ENCODE results near the gene LILRA6.
A peak's percentile ranks its signal among the peaks of the same experiment; 100 is the strongest.

The LILRA6 gene

GRCh38 chr19:54191011-54191810, 51.4 kb downstream of the LILRA6 start, which contains the start of gene TSEN34:
Gene TSEN34, plus strand, starts transcription at chr19:54191308. Its CDS starts 57 bp downstream, at chr19:54191365.
- TF ChIP-seq, protein P1, sequence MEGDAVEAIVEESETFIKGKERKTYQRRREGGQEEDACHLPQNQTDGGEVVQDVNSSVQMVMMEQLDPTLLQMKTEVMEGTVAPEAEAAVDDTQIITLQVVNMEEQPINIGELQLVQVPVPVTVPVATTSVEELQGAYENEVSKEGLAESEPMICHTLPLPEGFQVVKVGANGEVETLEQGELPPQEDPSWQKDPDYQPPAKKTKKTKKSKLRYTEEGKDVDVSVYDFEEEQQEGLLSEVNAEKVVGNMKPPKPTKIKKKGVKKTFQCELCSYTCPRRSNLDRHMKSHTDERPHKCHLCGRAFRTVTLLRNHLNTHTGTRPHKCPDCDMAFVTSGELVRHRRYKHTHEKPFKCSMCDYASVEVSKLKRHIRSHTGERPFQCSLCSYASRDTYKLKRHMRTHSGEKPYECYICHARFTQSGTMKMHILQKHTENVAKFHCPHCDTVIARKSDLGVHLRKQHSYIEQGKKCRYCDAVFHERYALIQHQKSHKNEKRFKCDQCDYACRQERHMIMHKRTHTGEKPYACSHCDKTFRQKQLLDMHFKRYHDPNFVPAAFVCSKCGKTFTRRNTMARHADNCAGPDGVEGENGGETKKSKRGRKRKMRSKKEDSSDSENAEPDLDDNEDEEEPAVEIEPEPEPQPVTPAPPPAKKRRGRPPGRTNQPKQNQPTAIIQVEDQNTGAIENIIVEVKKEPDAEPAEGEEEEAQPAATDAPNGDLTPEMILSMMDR (IDR thresholded peaks at IDR 0.05): no peak
- Histone ChIP-seq H3K4me3 (ENCODE audit: low read depth, low read length) (peak within 1 kb of the TSS; percentile 98), H3K4me2 (ENCODE audit: low read length) (peak within 1 kb of the TSS; percentile 98), H3K36me3 (ENCODE audit: control insufficient read depth, insufficient read depth, low read length) (no peaks in the 10 kb centered on the region), H3K27ac (peak within 1 kb of the TSS; percentile 100), H3K4me1 (peaks cover 18% of the 10 kb centered on the region), H3K9ac (peak within 1 kb of the TSS; percentile 47), H3K27me3 (ENCODE audit: control insufficient read depth, insufficient read depth, low read length) (no peaks in the 10 kb centered on the region), H3K9me3 (ENCODE audit: control insufficient read depth, low read length) (no peaks in the 10 kb centered on the region), H3K79me2 (peaks cover 2% of the 10 kb centered on the region), H2AFZ (peak within 1 kb of the TSS; percentile 76)

GRCh38 chr19:54190503-54191010, 52.0 kb downstream of the LILRA6 start:
- H3K79me2 ChIP-seq: peaks cover 2% of the 10 kb centered on the region
- H3K4me2 ChIP-seq (ENCODE audit: low read length): peak overlapping the region; percentile 98
- H3K27me3 ChIP-seq (ENCODE audit: control insufficient read depth, insufficient read depth, low read length): no peaks in the 10 kb centered on the region
- H3K27ac ChIP-seq: peak overlapping the region; percentile 100
- H3K9ac ChIP-seq: peak overlapping the region; percentile 47
- no peaks in the 10 kb centered on the region for H3K9me3 ChIP-seq (ENCODE audit: control insufficient read depth, low read length)
- peak overlapping the region; percentile 98 for H3K4me3 ChIP-seq (ENCODE audit: low read depth, low read length)
- H3K36me3 ChIP-seq (ENCODE audit: control insufficient read depth, insufficient read depth, low read length): no peaks in the 10 kb centered on the region
- H3K4me1 ChIP-seq: peaks cover 18% of the 10 kb centered on the region
- H2AFZ ChIP-seq: peak overlapping the region; percentile 76
- TF ChIP-seq, protein P1 (IDR thresholded peaks at IDR 0.05): no peak

GRCh38 chr19:54189735-54190502, 52.7 kb downstream of the LILRA6 start:
- peaks cover 18% of the 10 kb centered on the region for H3K4me1 ChIP-seq
- H3K9me3 ChIP-seq (ENCODE audit: control insufficient read depth, low read length): no peaks in the 10 kb centered on the region
- TF ChIP-seq, protein P1 (IDR thresholded peaks at IDR 0.05): no peak
- peak overlapping the region; percentile 98 for H3K4me3 ChIP-seq (ENCODE audit: low read depth, low read length)
- H3K79me2 ChIP-seq: peaks cover 2% of the 10 kb centered on the region
- H3K27ac ChIP-seq: peak overlapping the region; percentile 100
- no peaks in the 10 kb centered on the region for H3K36me3 ChIP-seq (ENCODE audit: control insufficient read depth, insufficient read depth, low read length)
- H2AFZ ChIP-seq: peak overlapping the region; percentile 76
- H3K4me2 ChIP-seq (ENCODE audit: low read length): peak overlapping the region; percentile 98
- H3K27me3 ChIP-seq (ENCODE audit: control insufficient read depth, insufficient read depth, low read length): no peaks in the 10 kb centered on the region
- H3K9ac ChIP-seq: peak overlapping the region; percentile 74

- Histone ChIP-seq H3K36me3 (ENCODE audit: control insufficient read depth, insufficient read depth, low read length) (no peaks in the 10 kb centered on the region), H3K27me3 (ENCODE audit: control insufficient read depth, insufficient read depth, low read length) (no peaks in the 10 kb centered on the region), H3K79me2 (peaks cover 2% of the 10 kb centered on the region), H3K9ac (peak within 1 kb of the TSS; percentile 74), H3K27ac (peak within 1 kb of the TSS; percentile 100), H3K4me1 (peaks cover 18% of the 10 kb centered on the region), H3K4me3 (ENCODE audit: low read depth, low read length) (peak within 1 kb of the TSS; percentile 98), H3K9me3 (ENCODE audit: control insufficient read depth, low read length) (no peaks in the 10 kb centered on the region), H2AFZ (peak within 1 kb of the TSS; percentile 76), H3K4me2 (ENCODE audit: low read length) (peak within 1 kb of the TSS; percentile 98)
- TF ChIP-seq, protein P1 (IDR thresholded peaks at IDR 0.05): peak; percentile 40
Observed at GRCh38 chr19:54189145-54189734, 53.4 kb downstream of the LILRA6 start, which contains the start of gene MBOAT7. Gene MBOAT7, minus strand, starts transcription at chr19:54189580. Its CDS starts 1,072 bp downstream, at chr19:54188508.

Data from parathyroid adenoma (tissue), 2 donors.